Stimulated activated effector memory CD8-positive, alpha-beta T cell treated with anti-CD3 and anti-CD28 coated beads, Interleukin-12 subunit alpha, Interleukin-12 subunit beta, amount 100 ng/mL, for 72 hours (primary cell): Measurements from ENCODE around the gene ZEB2.

Experiments used
- ATAC-seq: fragments of 150-1000 bp; cut with Tn5 transposase; 2 replicates; pipeline ENCODE4 v1.10.0; 2021
- DNase-seq, 2 donors: peaks; one replicate each; pipeline ENCODE4 v3.0.0; 2021 to 2022; ENCODE audit warnings: low spot score in 2 of 2
- H3K27ac Mint-ChIP-seq: one replicate; pipeline ENCODE4 v1.8.0; 2022; ENCODE audit warnings: mild to moderate bottlenecking, mixed read lengths
- H3K36me3 Mint-ChIP-seq: one replicate; pipeline ENCODE4 v1.8.0; 2022; ENCODE audit warnings: mild to moderate bottlenecking, mixed read lengths
- H3K4me1 Mint-ChIP-seq: one replicate; pipeline ENCODE4 v1.8.0; 2022; ENCODE audit warnings: mixed read lengths
- H3K4me3 Mint-ChIP-seq: one replicate; pipeline ENCODE4 v1.8.0; 2022; ENCODE audit warnings: mild to moderate bottlenecking, mixed read lengths
- H3K9me3 Mint-ChIP-seq: one replicate; pipeline ENCODE4 v1.8.0; 2022; ENCODE audit warnings: mixed read lengths

The ZEB2 gene

DNA sequence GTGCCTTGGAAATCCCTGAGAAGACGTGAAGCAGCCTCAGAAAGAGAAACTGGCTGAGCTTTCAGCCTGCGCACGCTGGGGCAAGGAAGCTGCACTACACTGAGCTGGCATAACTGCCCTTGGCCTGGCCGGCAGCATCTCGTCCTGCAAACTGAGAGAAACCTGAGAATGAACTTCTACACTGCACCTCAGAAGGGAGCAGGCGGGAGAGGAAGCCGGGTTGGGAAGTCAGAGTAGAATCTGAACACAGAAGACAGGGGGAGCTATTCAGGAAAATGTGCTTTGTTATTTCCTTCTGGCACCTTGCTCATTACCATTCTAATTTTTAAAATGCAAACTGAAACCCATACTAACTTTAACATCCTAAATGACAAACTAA, 70.9 kb downstream of the ZEB2 start:
- Mint-ChIP-seq H3K4me3 (peak overlapping the region; percentile 65), H3K4me1 (peaks cover 69% of the 10 kb centered on the region), H3K36me3 (peaks cover 71% of the 10 kb centered on the region), H3K27ac (peak overlapping the region; percentile 88), H3K9me3 (no peaks in the 10 kb centered on the region)
- peak in 1 of 2 donors; percentile 64 for DNase-seq
- peak; percentile 63 for ATAC-seq

DNA sequence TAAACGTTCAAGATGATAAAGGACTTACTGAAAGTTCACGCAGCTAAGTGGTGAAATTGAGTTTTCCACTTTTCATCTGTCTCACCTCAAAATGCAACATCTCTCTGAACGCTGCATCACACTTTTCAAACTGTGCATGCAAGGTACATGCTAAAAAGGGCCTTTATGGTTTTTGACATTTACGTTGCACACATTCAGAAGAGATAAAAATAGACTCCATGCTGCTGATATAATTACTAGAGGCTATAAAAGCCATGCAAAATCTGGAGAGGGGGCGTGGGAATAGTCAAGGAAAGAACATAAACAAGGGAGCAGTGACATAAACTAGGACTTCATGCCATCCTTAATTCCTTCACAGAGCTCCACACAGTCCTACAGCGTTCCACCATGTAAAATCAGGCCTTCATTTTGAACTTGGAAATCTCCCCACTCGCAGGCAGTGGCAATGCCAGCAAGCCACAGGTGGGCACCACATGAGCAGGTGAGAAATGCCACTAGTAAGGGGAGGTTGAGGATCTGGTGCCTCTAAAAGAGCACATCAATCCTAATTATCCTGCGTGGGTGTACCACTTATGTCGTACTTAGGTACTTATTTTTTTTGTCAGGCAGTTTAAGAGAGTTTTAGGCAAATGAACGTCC, 71.4 kb downstream of the ZEB2 start:
- H3K9me3 Mint-ChIP-seq, result no peaks in the 10 kb centered on the region
- peak overlapping the region; percentile 65 for H3K4me3 Mint-ChIP-seq
- ATAC-seq, result peak; percentile 3
- no peak for DNase-seq
- peak overlapping the region; percentile 88 for H3K27ac Mint-ChIP-seq
- H3K4me1 Mint-ChIP-seq, result peaks cover 70% of the 10 kb centered on the region
- H3K36me3 Mint-ChIP-seq, result peaks cover 72% of the 10 kb centered on the region

DNA sequence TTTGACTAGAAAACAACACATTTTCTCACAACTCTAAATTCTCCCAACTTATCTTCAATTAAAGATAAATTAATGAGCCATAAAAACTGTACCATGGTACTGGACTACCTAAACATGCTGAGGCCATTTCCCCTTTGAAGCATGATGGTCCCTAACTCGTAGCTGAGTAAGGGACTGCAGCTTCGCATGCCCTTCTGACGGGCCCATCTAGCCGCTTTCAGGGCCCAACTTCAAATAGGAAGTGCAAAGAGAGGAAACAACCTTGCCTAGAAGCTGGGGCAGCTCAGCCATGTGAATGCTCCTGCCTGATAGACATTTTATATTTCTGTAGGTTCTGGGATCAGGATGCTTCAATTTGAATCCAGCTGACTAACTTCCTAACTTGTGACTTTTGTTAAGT, 72.4 kb downstream of the ZEB2 start:
- DNase-seq (no peak), ATAC-seq (no peak)
- H3K4me3 Mint-ChIP-seq, result no peak overlapping the region
- H3K36me3 Mint-ChIP-seq, result peaks cover 66% of the 10 kb centered on the region
- no peak overlapping the region for H3K27ac Mint-ChIP-seq
- H3K9me3 Mint-ChIP-seq, result no peaks in the 10 kb centered on the region
- H3K4me1 Mint-ChIP-seq, result peaks cover 61% of the 10 kb centered on the region

DNA sequence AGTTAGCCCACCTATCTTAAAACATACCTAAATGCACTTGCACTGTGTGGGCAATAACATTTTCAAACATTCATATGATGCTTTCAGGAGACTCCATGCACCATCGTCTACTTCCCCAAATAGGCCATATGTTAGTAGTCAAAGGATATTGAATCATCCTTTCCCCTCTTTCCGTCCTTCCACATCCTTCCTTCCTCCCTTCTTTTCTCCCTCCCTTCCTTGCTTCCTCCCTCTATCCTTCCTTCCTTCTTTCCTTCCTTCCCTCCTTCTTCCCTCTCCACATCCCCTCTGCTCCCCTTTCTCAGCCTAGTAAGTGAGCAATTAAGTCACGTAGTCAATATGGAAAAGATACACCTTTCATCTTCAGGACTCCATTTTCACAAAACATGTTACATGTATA, 73.8 kb downstream of the ZEB2 start:
- Mint-ChIP-seq H3K36me3 (peaks cover 57% of the 10 kb centered on the region), H3K9me3 (no peaks in the 10 kb centered on the region), H3K27ac (peak overlapping the region; percentile 4), H3K4me3 (no peak overlapping the region), H3K4me1 (peaks cover 55% of the 10 kb centered on the region)
- ATAC-seq (no peak), DNase-seq (no peak)

DNA sequence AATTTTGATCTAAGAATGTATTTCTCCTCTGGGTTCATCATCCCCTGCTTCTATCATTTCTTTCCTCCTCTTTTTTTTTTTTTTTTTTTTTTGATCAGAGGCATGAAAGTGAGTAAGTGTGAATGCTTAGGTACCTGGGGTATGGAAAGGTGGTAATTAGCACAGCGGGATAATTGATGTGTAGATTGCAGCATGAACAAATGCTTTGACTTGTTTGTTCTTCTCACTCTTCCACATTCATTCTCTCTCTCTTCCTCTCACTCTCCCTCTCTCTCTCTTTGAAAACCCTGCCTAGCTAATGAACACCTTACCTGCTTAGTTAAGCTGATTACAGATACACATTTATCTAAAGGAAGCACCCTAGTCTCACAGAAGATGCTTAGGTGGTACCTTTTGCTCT, 74.7 kb downstream of the ZEB2 start:
- DNase-seq (no peak), ATAC-seq (no peak)
- Mint-ChIP-seq H3K9me3 (no peaks in the 10 kb centered on the region), H3K4me1 (peaks cover 53% of the 10 kb centered on the region), H3K36me3 (peaks cover 53% of the 10 kb centered on the region), H3K27ac (peak overlapping the region; percentile 75), H3K4me3 (no peak overlapping the region)

DNA sequence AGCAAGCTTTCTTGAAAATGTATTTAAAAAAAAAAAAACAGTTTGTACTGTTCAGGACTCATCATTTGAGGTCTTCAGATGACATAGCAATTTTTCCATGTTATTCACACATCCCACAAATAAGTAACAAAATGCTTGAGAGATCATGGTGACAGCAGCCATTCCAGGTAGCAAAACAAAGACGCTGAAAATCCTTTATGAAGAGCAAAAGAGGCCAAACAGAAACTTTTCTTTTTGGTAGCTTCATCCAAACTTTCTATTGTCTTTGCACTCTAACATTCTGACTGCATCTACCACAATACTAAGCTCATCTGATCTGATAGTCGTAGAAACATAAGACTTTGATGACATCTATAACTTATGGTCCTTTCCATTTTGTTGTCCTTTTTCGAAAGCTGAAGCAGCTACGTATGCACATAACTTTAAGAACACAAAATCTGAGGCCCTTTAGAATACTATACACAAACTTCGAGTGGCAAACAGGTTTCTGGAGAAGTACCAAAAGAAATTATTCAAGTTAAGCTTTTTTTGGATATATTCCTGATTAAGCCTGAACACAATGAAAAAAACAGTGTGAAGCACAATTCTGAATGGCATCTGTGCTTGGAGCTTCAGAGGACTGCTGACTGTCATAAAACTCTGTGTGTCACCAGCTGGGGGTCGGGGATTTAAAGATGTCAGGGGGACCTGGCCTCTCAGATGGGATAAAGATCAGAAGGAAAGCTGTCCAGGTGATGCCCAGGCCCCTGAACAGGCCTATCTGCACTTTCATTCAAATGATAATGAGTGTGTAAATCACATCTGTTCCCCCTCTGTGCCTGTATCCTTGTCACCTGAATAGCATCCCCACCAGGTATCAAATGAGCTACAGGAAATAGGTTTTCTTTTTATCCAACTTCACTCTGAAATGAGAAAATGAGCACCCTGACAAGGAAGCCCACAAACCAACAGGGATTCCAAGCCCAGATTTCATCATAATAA, 75.8 kb downstream of the ZEB2 start:
- H3K36me3 Mint-ChIP-seq, result peaks cover 53% of the 10 kb centered on the region
- no peak for DNase-seq
- no peak overlapping the region for H3K4me3 Mint-ChIP-seq
- H3K4me1 Mint-ChIP-seq, result peaks cover 46% of the 10 kb centered on the region
- no peak for ATAC-seq
- peak overlapping the region; percentile 75 for H3K27ac Mint-ChIP-seq
- no peaks in the 10 kb centered on the region for H3K9me3 Mint-ChIP-seq

DNA sequence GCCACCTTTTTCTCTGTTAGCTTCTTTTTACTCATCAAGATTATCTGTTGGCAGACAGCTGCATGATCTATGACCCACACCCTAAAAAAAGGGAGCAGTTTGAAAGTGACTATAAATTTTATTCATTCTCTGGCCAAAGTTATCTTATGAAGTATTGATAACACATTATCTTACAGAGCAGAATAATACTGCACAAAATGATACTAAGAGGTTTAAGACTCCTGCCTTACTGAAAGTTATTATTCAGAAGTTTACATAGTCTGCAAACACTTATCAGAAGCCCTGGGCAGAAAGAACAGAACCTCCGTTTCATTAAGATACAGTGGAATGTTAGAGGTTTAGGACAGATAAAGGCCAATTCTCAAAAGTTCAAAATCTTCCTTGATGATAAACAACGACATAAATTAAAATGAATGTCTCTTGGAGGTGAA, 78.2 kb downstream of the ZEB2 start:
- DNase-seq (no peak), ATAC-seq (no peak)
- Mint-ChIP-seq H3K4me3 (no peak overlapping the region), H3K36me3 (peaks cover 54% of the 10 kb centered on the region), H3K4me1 (peaks cover 48% of the 10 kb centered on the region), H3K9me3 (no peaks in the 10 kb centered on the region), H3K27ac (peak overlapping the region; percentile 81)

DNA sequence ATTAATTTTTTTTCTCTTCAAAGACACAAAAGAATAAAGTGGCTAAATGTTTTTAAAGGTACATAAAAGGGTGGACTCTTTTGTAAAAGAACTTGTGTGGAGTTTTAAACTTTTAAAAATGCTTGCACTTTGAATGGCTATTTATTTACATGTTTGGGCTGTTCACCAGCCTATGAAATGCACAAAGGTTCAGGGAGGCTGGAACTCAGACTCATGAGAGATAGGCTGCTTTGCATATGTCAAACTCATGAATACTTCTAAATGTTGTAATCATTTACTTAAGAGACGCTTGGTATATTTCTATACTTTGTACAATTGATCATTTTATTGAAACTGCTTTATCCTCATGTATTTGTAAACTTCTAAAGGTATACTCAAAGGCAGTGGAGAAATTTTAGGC, 79.9 kb downstream of the ZEB2 start:
- Mint-ChIP-seq H3K27ac (peak overlapping the region; percentile 8), H3K4me1 (peaks cover 40% of the 10 kb centered on the region), H3K9me3 (no peaks in the 10 kb centered on the region), H3K4me3 (no peak overlapping the region), H3K36me3 (peaks cover 55% of the 10 kb centered on the region)
- DNase-seq, result no peak
- no peak for ATAC-seq

DNA sequence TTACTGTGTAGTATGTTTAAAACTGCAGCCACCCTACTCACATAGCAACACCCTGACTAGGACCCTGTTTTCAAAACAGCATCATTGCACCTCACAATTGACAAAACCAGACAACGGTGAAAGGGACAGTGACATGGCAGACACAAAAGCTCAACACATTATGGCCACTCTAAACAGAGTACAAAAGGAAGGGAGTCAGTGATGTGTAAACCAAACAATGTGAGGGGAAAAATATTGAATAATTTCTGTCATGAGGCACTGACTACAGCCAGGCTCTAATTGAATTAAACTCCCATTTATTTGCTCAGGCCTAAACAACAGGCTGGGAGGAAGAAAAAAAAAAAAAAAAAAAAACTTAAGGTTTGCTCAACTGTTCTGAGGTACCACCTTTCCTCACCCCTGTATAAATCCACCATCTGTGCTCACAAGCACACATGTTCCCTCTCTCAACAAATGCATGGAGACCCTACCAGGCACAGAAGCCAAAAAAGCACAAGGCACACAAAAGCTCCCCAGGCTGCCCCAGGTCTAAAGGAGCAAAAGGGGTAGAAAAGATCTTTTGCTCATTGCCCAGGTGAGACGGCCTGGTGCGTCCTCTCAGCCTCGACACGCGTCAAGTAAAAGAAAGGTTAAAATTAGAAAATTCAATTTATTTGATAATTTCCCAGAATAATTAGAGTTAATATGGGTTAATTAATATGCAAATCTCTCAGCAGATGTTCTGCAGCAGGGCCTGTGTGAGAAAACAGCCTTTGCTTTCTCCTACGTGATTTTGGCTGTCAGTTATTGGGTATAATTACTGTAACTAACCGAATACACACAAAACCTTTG, 80.9 kb downstream of the ZEB2 start:
- Mint-ChIP-seq H3K36me3 (peaks cover 55% of the 10 kb centered on the region), H3K4me1 (peaks cover 45% of the 10 kb centered on the region), H3K9me3 (no peaks in the 10 kb centered on the region), H3K4me3 (no peak overlapping the region), H3K27ac (peak overlapping the region; percentile 8)
- DNase-seq (no peak), ATAC-seq (no peak)

DNA sequence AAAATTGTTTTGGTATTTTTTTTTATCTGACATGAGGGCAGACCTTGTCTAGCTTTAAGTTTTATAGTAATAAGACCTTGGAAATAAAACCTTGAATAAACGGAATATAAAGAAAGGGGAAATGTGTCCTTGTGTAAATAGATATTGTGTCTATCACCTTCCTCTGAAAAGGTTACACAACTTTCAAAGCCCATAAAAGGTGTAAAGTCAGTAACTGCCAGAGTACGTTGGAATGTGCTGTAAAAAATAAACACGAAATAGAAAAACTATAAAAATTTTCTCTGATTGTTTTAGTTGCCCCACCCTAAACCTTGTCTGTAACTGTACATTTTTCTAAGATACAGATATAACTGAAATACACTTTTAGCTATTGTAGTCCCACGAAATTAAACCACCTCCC, 82.3 kb downstream of the ZEB2 start:
- H3K27ac Mint-ChIP-seq, result peak overlapping the region; percentile 18
- no peaks in the 10 kb centered on the region for H3K9me3 Mint-ChIP-seq
- DNase-seq (no peak), ATAC-seq (no peak)
- H3K36me3 Mint-ChIP-seq, result peaks cover 49% of the 10 kb centered on the region
- H3K4me3 Mint-ChIP-seq, result no peak overlapping the region
- peaks cover 46% of the 10 kb centered on the region for H3K4me1 Mint-ChIP-seq

DNA sequence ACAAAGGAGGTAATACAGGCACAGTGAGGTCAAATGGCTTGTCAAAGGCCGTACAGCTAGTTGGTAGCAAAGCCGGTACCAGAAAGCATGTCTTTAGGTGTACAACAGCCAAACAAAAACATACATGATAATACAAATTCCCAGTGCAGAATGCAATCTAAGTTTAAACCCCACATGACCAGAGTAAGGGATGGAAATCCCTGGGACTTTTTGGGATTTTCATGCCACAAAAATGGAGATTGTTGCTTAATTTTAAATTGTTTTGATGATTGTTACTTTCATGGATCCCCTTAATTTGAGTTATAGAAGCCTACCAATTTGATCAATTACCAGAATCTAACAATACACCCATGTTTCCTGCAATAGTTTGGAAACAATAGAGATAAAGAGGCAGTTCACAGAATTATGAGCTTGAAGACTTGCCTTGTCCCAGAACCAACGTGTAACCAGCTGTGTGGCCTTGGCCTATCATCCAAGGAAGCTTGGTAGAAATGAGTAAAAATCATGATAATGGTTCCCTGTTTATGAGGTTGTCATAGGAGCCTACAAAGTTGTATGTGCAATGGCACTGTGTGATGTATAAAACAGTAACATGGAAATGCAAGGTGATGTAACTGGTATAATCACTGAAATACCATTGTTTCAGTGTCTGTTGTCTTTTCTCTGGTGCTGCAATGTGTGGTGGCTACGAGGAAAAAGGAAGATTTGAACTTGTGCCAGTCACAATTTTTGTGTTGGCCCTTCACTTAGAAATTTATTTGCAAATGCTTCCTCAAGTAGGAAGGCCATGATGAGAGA, 85.3 kb downstream of the ZEB2 start:
- ATAC-seq (no peak), DNase-seq (no peak)
- Mint-ChIP-seq H3K9me3 (no peaks in the 10 kb centered on the region), H3K4me3 (no peak overlapping the region), H3K4me1 (peaks cover 40% of the 10 kb centered on the region), H3K27ac (no peak overlapping the region), H3K36me3 (peaks cover 45% of the 10 kb centered on the region)

DNA sequence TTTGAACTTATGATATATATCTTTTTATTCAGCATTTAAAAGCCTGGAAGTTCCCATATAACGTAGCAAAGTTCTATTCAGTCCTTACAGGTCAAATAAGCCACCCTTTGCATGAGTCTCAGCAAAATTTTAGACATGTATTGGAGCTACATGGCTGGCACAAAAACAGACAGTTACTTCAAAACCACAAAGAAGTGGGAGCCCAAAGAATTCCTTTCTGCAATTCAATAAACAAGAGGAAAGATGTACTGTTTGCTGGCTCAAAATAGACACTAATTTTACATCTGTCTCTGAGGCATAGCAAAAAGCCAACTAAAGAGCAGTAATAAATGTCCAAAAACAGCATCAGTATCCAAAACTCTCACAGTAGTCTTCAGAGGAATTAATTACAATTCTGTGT, 87.0 kb downstream of the ZEB2 start:
- ATAC-seq (no peak), DNase-seq (no peak)
- Mint-ChIP-seq H3K27ac (no peak overlapping the region), H3K36me3 (peaks cover 34% of the 10 kb centered on the region), H3K4me1 (peaks cover 28% of the 10 kb centered on the region), H3K9me3 (no peaks in the 10 kb centered on the region), H3K4me3 (no peak overlapping the region)

DNA sequence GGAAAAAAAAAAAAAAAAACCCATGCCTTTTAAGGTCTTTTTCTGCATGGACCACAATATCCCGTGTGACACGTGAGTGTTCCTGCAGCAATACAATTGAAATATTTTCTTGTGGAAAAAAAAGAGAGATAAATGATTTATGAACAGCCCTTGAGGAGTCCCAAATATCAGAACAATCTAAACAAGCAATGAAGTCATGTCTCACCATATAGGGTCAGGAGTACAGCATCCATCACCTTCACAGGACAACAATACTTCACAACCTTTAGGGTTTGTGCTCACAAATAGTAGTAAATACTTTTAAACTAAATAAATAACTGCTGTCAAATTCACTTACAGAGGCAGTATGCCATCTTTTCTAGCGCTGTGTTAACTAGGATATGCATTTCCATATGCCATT, 87.9 kb downstream of the ZEB2 start:
- no peak for ATAC-seq
- no peak for DNase-seq
- H3K4me3 Mint-ChIP-seq, result no peak overlapping the region
- peaks cover 31% of the 10 kb centered on the region for H3K36me3 Mint-ChIP-seq
- no peak overlapping the region for H3K27ac Mint-ChIP-seq
- H3K4me1 Mint-ChIP-seq, result peaks cover 30% of the 10 kb centered on the region
- H3K9me3 Mint-ChIP-seq, result no peaks in the 10 kb centered on the region

DNA sequence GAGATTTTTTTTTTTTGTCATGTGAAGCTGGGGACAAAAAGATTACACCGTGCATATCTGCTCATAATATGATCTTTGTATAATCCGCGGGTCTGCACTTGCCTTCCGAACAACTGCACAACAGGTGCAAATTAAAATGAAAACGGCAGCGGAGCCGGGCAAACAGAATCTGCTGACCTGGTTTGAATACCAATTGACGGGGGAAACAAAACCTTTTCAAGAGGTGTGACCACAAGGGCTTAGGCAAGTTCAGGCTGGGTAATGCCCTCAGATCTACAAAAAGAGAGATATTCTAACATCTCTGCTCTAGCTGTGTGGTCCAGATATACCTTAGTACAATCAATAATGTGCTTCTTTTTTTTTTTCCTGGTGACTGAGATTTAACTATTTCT, 88.5 kb downstream of the ZEB2 start:
- H3K9me3 Mint-ChIP-seq, result no peaks in the 10 kb centered on the region
- H3K4me3 Mint-ChIP-seq, result no peak overlapping the region
- no peak for DNase-seq
- H3K36me3 Mint-ChIP-seq, result peaks cover 26% of the 10 kb centered on the region
- peaks cover 36% of the 10 kb centered on the region for H3K4me1 Mint-ChIP-seq
- peak; percentile 31 for ATAC-seq
- H3K27ac Mint-ChIP-seq, result no peak overlapping the region
